DOHH2 (cell line): ENCODE results near the gene THSD7A.

ENCODE experiments used
- H3F3A ChIP-seq: fragments of 200-600 bp; sonication (generic), shearing (Covaris generic); 2 replicates; pipeline ENCODE4 v1.6.0; 2016; ENCODE audit warnings: antibody characterized with exemption, mild to moderate bottlenecking; ENCODE audit not compliant: control insufficient read depth, insufficient read depth
- H3K27ac ChIP-seq: fragments of 200-600 bp; sonication (generic); 2 replicates; pipeline ENCODE4 v1.5.1; 2014; ENCODE audit warnings: low read depth, mild to moderate bottlenecking, low read length, moderate library complexity
- H3K27me3 ChIP-seq: fragments of 200-600 bp; sonication (generic); 2 replicates; pipeline ENCODE4 v1.6.1; 2014; ENCODE audit warnings: mild to moderate bottlenecking, low read length, mixed read lengths; ENCODE audit not compliant: control insufficient read depth
- H3K36me3 ChIP-seq: fragments of 200-600 bp; sonication (generic); 2 replicates; pipeline ENCODE4 v1.6.1; 2014; ENCODE audit warnings: mild to moderate bottlenecking, low read length, moderate library complexity, mixed read lengths; ENCODE audit not compliant: control insufficient read depth
- H3K4me1 ChIP-seq: fragments of 200-600 bp; sonication (generic); 2 replicates; pipeline ENCODE4 v1.6.1; 2014; ENCODE audit warnings: mild to moderate bottlenecking, low read length, mixed read lengths; ENCODE audit not compliant: control insufficient read depth
- H3K4me2 ChIP-seq: fragments of 200-600 bp; sonication (generic); 2 replicates; pipeline ENCODE4 v1.6.0; 2014; ENCODE audit warnings: mild to moderate bottlenecking, low read length, moderate library complexity
- H3K4me3 ChIP-seq: fragments of 200-600 bp; sonication (generic); 2 replicates; pipeline ENCODE4 v1.5.1; 2014; ENCODE audit warnings: mild to moderate bottlenecking, low read length, mixed read lengths
- H3K79me2 ChIP-seq: fragments of 200-600 bp; sonication (generic); 2 replicates; pipeline ENCODE4 v1.6.1; 2014; ENCODE audit warnings: mild to moderate bottlenecking, low read length, mixed read lengths; ENCODE audit not compliant: control insufficient read depth
- H3K9me2 ChIP-seq: fragments of 200-600 bp; sonication (generic); replicated peaks from 2 replicates; pipeline ENCODE4 v1.6.1; 2014; ENCODE audit warnings: mild to moderate bottlenecking, low read length, mixed read lengths; ENCODE audit not compliant: control insufficient read depth
- H3K9me3 ChIP-seq: fragments of 200-600 bp; sonication (generic); 2 replicates; pipeline ENCODE4 v1.6.1; 2014; ENCODE audit warnings: antibody characterized with exemption, low read length, mixed read lengths; ENCODE audit not compliant: control insufficient read depth, insufficient read depth
- H4K20me1 ChIP-seq: fragments of 200-600 bp; sonication (generic); 2 replicates; pipeline ENCODE4 v1.6.0; 2014; ENCODE audit warnings: low read depth, mild to moderate bottlenecking, antibody characterized with exemption, low read length, moderate library complexity; ENCODE audit not compliant: control insufficient read depth, insufficient read depth
- EZH2phosphoT487 ChIP-seq: fragments of 200-600 bp; sonication (generic); IDR thresholded peaks from 2 replicates; pipeline ENCODE4 v1.6.1; 2017; ENCODE audit warnings: borderline replicate concordance, mild to moderate bottlenecking, antibody characterized with exemption, low read length, moderate library complexity, mixed read lengths
- TF ChIP-seq, protein P1 (sequence below): fragments of 200-600 bp; sonication (generic); IDR thresholded peaks from one replicate; pipeline ENCODE4 v1.5.1; 2014; ENCODE audit warnings: antibody characterized with exemption, mild to moderate bottlenecking, low read depth, low read length; ENCODE audit not compliant: poor library complexity, severe bottlenecking

The THSD7A gene

DNA sequence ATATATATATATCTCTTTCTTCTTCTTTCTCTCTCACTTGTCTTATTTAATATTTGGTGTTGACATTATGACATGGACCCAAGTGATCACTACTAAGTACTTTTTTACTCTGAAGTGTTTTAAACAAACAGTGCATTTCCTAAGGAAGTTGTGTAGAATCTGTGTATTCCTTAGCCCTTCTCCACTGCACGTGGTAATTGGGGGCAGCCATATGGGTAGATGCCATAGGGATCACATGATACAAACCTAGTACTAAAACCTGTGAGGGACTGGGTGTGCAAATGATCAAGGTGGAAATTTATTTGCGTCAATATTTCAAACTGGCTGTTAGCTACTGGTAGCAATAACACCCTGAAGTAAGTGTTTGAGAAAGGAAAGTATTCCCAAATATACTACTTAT lies 25.0 kb downstream of the THSD7A start:
- H3K4me3 ChIP-seq: no peak overlapping the region
- no peaks in the 10 kb centered on the region for H3K36me3 ChIP-seq
- H3F3A ChIP-seq: no peaks in the 10 kb centered on the region
- H3K27me3 ChIP-seq: no peaks in the 10 kb centered on the region
- H4K20me1 ChIP-seq: no peaks in the 10 kb centered on the region
- H3K27ac ChIP-seq: no peak overlapping the region
- H3K4me2 ChIP-seq: no peak overlapping the region
- H3K9me2 ChIP-seq: no peaks in the 10 kb centered on the region
- no peaks in the 10 kb centered on the region for H3K79me2 ChIP-seq
- H3K9me3 ChIP-seq: no peaks in the 10 kb centered on the region
- no peaks in the 10 kb centered on the region for H3K4me1 ChIP-seq
- TF ChIP-seq, protein P1, sequence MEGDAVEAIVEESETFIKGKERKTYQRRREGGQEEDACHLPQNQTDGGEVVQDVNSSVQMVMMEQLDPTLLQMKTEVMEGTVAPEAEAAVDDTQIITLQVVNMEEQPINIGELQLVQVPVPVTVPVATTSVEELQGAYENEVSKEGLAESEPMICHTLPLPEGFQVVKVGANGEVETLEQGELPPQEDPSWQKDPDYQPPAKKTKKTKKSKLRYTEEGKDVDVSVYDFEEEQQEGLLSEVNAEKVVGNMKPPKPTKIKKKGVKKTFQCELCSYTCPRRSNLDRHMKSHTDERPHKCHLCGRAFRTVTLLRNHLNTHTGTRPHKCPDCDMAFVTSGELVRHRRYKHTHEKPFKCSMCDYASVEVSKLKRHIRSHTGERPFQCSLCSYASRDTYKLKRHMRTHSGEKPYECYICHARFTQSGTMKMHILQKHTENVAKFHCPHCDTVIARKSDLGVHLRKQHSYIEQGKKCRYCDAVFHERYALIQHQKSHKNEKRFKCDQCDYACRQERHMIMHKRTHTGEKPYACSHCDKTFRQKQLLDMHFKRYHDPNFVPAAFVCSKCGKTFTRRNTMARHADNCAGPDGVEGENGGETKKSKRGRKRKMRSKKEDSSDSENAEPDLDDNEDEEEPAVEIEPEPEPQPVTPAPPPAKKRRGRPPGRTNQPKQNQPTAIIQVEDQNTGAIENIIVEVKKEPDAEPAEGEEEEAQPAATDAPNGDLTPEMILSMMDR: no peak
- no peak for TF ChIP-seq EZH2phosphoT487

DNA sequence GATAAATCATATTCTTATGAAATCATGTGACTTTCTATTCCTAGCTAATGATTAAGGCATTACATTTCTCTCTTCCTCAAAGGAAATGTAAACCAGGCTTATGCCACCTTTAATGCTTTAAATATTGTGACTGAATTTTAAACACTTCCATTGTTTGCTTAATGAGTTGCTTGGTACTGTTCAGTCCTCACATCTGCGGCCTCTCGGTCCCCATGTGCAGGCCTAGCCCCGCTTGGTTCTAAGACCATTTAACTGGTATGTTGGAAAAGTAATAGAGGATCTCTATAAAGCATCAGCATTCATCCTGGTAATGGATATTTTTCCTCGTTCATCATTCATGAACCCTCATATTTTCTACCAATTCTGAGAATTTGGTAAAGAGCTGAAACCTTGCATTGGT lies 27.4 kb downstream of the THSD7A start:
- TF ChIP-seq, protein P1: no peak
- TF ChIP-seq EZH2phosphoT487: no peak
- H3K9me3 ChIP-seq: no peaks in the 10 kb centered on the region
- H3K4me3 ChIP-seq: no peak overlapping the region
- H3K27ac ChIP-seq: no peak overlapping the region
- no peaks in the 10 kb centered on the region for H3K36me3 ChIP-seq
- no peaks in the 10 kb centered on the region for H3K4me1 ChIP-seq
- H3K4me2 ChIP-seq: no peak overlapping the region
- no peaks in the 10 kb centered on the region for H3K79me2 ChIP-seq
- no peaks in the 10 kb centered on the region for H3F3A ChIP-seq
- H3K9me2 ChIP-seq: no peaks in the 10 kb centered on the region
- H4K20me1 ChIP-seq: no peaks in the 10 kb centered on the region
- no peaks in the 10 kb centered on the region for H3K27me3 ChIP-seq

DNA sequence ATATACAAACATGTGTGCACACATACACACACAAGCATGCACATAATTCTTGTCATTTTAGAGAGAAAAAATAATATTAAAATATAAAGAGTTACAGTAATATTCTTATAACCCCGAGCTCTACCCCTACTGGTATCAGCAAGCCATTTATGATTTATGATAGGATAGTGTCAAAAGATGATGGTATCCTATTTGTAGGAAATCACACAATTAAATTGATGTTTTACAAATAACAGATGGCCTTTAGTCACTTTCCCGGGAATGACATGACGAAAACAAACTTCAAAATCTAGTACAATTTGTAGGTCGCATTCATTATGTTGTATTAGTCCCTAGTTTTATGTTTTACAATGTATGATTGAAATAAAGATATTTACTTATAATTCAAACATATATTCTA lies 36.8 kb downstream of the THSD7A start:
- Histone ChIP-seq H4K20me1 (no peaks in the 10 kb centered on the region), H3F3A (no peaks in the 10 kb centered on the region), H3K79me2 (no peaks in the 10 kb centered on the region), H3K4me3 (no peak overlapping the region), H3K4me1 (no peaks in the 10 kb centered on the region), H3K27me3 (no peaks in the 10 kb centered on the region), H3K9me2 (no peaks in the 10 kb centered on the region), H3K9me3 (no peaks in the 10 kb centered on the region), H3K4me2 (no peak overlapping the region), H3K36me3 (no peaks in the 10 kb centered on the region), H3K27ac (no peak overlapping the region)
- TF ChIP-seq, protein P1: no peak

DNA sequence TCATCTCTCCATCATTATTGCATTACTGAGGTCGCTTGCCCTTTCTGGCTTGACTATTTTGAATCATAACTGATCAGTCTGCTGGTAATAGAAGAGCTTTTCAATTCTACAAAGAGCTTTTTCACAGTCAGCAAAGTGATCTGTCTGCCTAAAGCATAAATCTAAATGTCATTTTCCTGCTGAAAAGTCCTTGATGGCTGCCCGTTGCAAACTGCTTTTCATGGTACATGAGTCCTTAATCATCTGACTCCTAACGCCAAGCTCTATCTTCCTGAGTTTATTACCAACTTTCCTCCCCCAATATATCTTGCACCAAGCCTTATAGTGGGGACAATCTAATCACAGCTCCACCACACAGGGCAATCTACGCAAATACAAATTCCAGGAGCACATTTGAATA lies 39.8 kb downstream of the THSD7A start:
- TF ChIP-seq, protein P1: no peak
- TF ChIP-seq EZH2phosphoT487: no peak
- no peak overlapping the region for H3K4me3 ChIP-seq
- no peaks in the 10 kb centered on the region for H3F3A ChIP-seq
- H3K4me2 ChIP-seq: no peak overlapping the region
- H3K27ac ChIP-seq: no peak overlapping the region
- H4K20me1 ChIP-seq: no peaks in the 10 kb centered on the region
- no peaks in the 10 kb centered on the region for H3K9me2 ChIP-seq
- no peaks in the 10 kb centered on the region for H3K36me3 ChIP-seq
- no peaks in the 10 kb centered on the region for H3K27me3 ChIP-seq
- H3K9me3 ChIP-seq: no peaks in the 10 kb centered on the region
- H3K79me2 ChIP-seq: no peaks in the 10 kb centered on the region
- H3K4me1 ChIP-seq: no peaks in the 10 kb centered on the region
